ENCODE data around the gene BTBD9. TPM values are rescaled to one million over a fixed set of nuclear protein-coding genes. Genes with fewer than 3 reads are reported as not detected.

The BTBD9 gene
- total and polyA plus RNA-seq, 4 donors: 8.7 to 73.9 (median 28.3) TPM

- H3K4me3 ChIP-seq: no peak overlapping the region
- no peaks in the 10 kb centered on the region for H3K36me3 ChIP-seq (ENCODE audit: control insufficient read depth in 4 of 4, insufficient read depth in 4 of 4, low read length in 4 of 4)
- DNase-seq: no peak
- H3K4me1 ChIP-seq (ENCODE audit: control insufficient read depth in 5 of 5, insufficient read depth in 5 of 5, low read length in 5 of 5): peaks cover 0 to 13% (median 5%) of the 10 kb centered on the region in 5 donors
- ATAC-seq (ENCODE audit: insufficient read depth, low FRiP score): no peak
- TF ChIP-seq CTCF (IDR thresholded peaks at IDR 0.05; ENCODE audit: control extremely low read depth, extremely low read depth): no peak
- H3K9me3 ChIP-seq (ENCODE audit: control insufficient read depth in 4 of 4, insufficient read depth in 3 of 4, low read length in 3 of 4): no peaks in the 10 kb centered on the region
- H3K9ac ChIP-seq (ENCODE audit: insufficient read depth in 1 of 2, low read length in 2 of 2): no peak overlapping the region
- 91 to 92% methylated on average over 2 of the region's 2 CpGs for WGBS, 2 donors
- H3K27ac ChIP-seq (ENCODE audit: low read depth in 1 of 2, low read length in 1 of 2): no peak overlapping the region
- no peaks in the 10 kb centered on the region for H3K27me3 ChIP-seq (ENCODE audit: control insufficient read depth in 3 of 3, insufficient read depth in 3 of 3, low read length in 2 of 3)
Observed at GRCh38 chr6:38403548-38403947, 236.2 kb downstream of the BTBD9 start.

- no peaks in the 10 kb centered on the region for H3K27me3 ChIP-seq (ENCODE audit: control insufficient read depth in 3 of 3, insufficient read depth in 3 of 3, low read length in 2 of 3)
- no peak for DNase-seq
- H3K4me3 ChIP-seq: no peak overlapping the region
- no peak for ATAC-seq (ENCODE audit: insufficient read depth, low FRiP score)
- no peak for TF ChIP-seq CTCF (IDR thresholded peaks at IDR 0.05; ENCODE audit: control extremely low read depth, extremely low read depth)
- H3K27ac ChIP-seq (ENCODE audit: low read depth in 1 of 2, low read length in 1 of 2): no peak overlapping the region
- H3K9me3 ChIP-seq (ENCODE audit: control insufficient read depth in 4 of 4, insufficient read depth in 3 of 4, low read length in 3 of 4): no peaks in the 10 kb centered on the region
- H3K36me3 ChIP-seq (ENCODE audit: control insufficient read depth in 4 of 4, insufficient read depth in 4 of 4, low read length in 4 of 4): no peaks in the 10 kb centered on the region
- WGBS, 2 donors: 96% methylated on average over 1 of the region's 1 CpG
- H3K9ac ChIP-seq (ENCODE audit: insufficient read depth in 1 of 2, low read length in 2 of 2): no peak overlapping the region
- H3K4me1 ChIP-seq (ENCODE audit: control insufficient read depth in 5 of 5, insufficient read depth in 5 of 5, low read length in 5 of 5): peaks cover 0 to 17% (median 5%) of the 10 kb centered on the region in 5 donors
Observed at GRCh38 chr6:38400764-38401163, 239.0 kb downstream of the BTBD9 start.

DNA sequence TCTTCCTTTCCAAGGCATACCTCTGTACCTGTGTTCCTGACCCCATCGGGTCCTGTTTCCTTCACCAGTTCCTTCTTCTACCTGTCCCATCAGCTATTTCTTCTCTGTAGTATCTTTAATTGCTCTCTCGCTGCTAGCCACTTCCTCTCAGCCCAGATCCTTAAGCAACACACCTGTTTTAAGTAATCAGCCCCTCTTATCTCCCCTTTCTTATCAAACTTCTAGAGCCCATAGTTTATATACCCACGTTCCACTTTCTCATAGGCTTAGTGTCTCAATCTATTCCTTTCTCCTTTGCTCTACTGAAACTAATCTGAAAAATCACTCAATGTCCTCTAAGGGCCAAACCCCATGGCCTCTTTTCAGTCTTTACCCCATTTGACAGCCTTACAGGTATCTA, 239.6 kb downstream of the BTBD9 start:
- Histone ChIP-seq H3K4me1 (ENCODE audit: control insufficient read depth in 5 of 5, insufficient read depth in 5 of 5, low read length in 5 of 5) (peaks cover 0 to 15% (median 5%) of the 10 kb centered on the region in 5 donors), H3K9me3 (ENCODE audit: control insufficient read depth in 4 of 4, insufficient read depth in 3 of 4, low read length in 3 of 4) (no peaks in the 10 kb centered on the region), H3K27me3 (ENCODE audit: control insufficient read depth in 3 of 3, insufficient read depth in 3 of 3, low read length in 2 of 3) (no peaks in the 10 kb centered on the region), H3K4me3 (no peak overlapping the region), H3K9ac (ENCODE audit: insufficient read depth in 1 of 2, low read length in 2 of 2) (no peak overlapping the region), H3K36me3 (ENCODE audit: control insufficient read depth in 4 of 4, insufficient read depth in 4 of 4, low read length in 4 of 4) (no peaks in the 10 kb centered on the region), H3K27ac (ENCODE audit: low read depth in 1 of 2, low read length in 1 of 2) (no peak overlapping the region)
- DNase-seq (no peak), ATAC-seq (ENCODE audit: insufficient read depth, low FRiP score) (no peak)
- WGBS, 2 donors: 68 to 82% methylated on average over 3 of the region's 3 CpGs
- TF ChIP-seq CTCF (IDR thresholded peaks at IDR 0.05; ENCODE audit: control extremely low read depth, extremely low read depth): no peak

GRCh38 chr6:38396209-38396608, 243.5 kb downstream of the BTBD9 start:
- Histone ChIP-seq H3K36me3 (ENCODE audit: control insufficient read depth in 4 of 4, insufficient read depth in 4 of 4, low read length in 4 of 4) (peaks cover 0 to 1% (median 0%) of the 10 kb centered on the region in 4 donors), H3K27ac (ENCODE audit: low read depth in 1 of 2, low read length in 1 of 2) (no peak overlapping the region), H3K9ac (ENCODE audit: insufficient read depth in 1 of 2, low read length in 2 of 2) (no peak overlapping the region), H3K27me3 (ENCODE audit: control insufficient read depth in 3 of 3, insufficient read depth in 3 of 3, low read length in 2 of 3) (no peaks in the 10 kb centered on the region), H3K9me3 (ENCODE audit: control insufficient read depth in 4 of 4, insufficient read depth in 3 of 4, low read length in 3 of 4) (no peaks in the 10 kb centered on the region), H3K4me1 (ENCODE audit: control insufficient read depth in 5 of 5, insufficient read depth in 5 of 5, low read length in 5 of 5) (peaks cover 0 to 14% (median 0%) of the 10 kb centered on the region in 5 donors), H3K4me3 (no peak overlapping the region)
- no peak for ATAC-seq (ENCODE audit: insufficient read depth, low FRiP score)
- WGBS, 2 donors: 84 to 90% methylated on average over 3 of the region's 3 CpGs
- TF ChIP-seq CTCF (IDR thresholded peaks at IDR 0.05; ENCODE audit: control extremely low read depth, extremely low read depth): no peak
- no peak for DNase-seq
